ENCODE results near the gene PTPN23.

DNA sequence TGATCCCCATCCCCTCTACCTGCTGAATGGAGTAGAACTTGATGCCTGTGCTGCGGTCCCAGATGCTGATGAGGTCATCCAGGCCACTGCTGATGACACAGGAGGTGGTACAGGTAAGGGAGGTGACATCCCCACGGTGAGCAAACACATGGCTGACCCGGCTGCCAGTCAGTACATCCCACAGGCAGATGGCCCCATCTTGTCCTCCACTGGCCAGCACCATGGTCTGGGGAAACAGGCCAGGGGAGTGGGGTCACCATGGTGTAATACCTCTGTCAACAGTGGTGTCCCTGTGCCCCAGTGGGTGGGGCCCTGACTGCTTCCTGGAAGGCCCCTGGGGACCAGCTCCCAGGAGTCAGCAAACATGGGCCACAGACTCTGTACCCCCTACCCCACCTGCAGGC is 33.3 kb downstream of the PTPN23 start:
- TF ChIP-seq, protein P1, sequence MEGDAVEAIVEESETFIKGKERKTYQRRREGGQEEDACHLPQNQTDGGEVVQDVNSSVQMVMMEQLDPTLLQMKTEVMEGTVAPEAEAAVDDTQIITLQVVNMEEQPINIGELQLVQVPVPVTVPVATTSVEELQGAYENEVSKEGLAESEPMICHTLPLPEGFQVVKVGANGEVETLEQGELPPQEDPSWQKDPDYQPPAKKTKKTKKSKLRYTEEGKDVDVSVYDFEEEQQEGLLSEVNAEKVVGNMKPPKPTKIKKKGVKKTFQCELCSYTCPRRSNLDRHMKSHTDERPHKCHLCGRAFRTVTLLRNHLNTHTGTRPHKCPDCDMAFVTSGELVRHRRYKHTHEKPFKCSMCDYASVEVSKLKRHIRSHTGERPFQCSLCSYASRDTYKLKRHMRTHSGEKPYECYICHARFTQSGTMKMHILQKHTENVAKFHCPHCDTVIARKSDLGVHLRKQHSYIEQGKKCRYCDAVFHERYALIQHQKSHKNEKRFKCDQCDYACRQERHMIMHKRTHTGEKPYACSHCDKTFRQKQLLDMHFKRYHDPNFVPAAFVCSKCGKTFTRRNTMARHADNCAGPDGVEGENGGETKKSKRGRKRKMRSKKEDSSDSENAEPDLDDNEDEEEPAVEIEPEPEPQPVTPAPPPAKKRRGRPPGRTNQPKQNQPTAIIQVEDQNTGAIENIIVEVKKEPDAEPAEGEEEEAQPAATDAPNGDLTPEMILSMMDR (IDR thresholded peaks at IDR 0.05): no peak
- TF ChIP-seq POLR2A (IDR thresholded peaks at IDR 0.05): no peak
